Mesendoderm (in vitro differentiated cells): Measurements from ENCODE around the gene ADARB2.

Experiments
- DNase-seq: peaks from one replicate; pipeline ENCODE4 v3.0.0; 2013
- H2AK5ac ChIP-seq: 2 replicates; pipeline ENCODE4 v1.6.1; 2013; ENCODE audit warnings: low read length, inconsistent platforms
- H2BK120ac ChIP-seq: 2 replicates; pipeline ENCODE4 v1.6.1; 2013; ENCODE audit warnings: low read depth, mild to moderate bottlenecking, low read length, moderate library complexity, mixed read lengths
- H2BK15ac ChIP-seq: replicated peaks from 2 replicates; pipeline ENCODE4 v1.6.1; 2013; ENCODE audit warnings: low read depth, mild to moderate bottlenecking, moderate library complexity
- H2BK5ac ChIP-seq: 2 replicates; pipeline ENCODE4 v1.6.1; 2013; ENCODE audit warnings: low read length, inconsistent platforms
- H3K18ac ChIP-seq: 2 replicates; pipeline ENCODE4 v1.6.1; 2013; ENCODE audit warnings: mild to moderate bottlenecking, low read length, mixed read lengths
- H3K23ac ChIP-seq: one replicate; pipeline ENCODE4 v1.6.1; 2013; ENCODE audit warnings: low read length
- H3K27ac ChIP-seq: 2 replicates; pipeline ENCODE4 v1.5.1; 2013; ENCODE audit warnings: low read depth, mild to moderate bottlenecking, inconsistent platforms, low read length, moderate library complexity
- H3K27me3 ChIP-seq: 2 replicates; pipeline ENCODE4 v1.6.1; 2013; ENCODE audit warnings: low read length, control low read depth, mild to moderate bottlenecking, inconsistent platforms; ENCODE audit not compliant: insufficient read depth, poor library complexity
- H3K36me3 ChIP-seq: 2 replicates; pipeline ENCODE4 v1.6.1; 2013; ENCODE audit warnings: low read length, inconsistent platforms; ENCODE audit not compliant: control insufficient read depth, insufficient read depth
- H3K4ac ChIP-seq: one replicate; pipeline ENCODE4 v1.6.1; 2013; ENCODE audit warnings: low read depth, mild to moderate bottlenecking, low read length, moderate library complexity
- H3K4me1 ChIP-seq: 2 replicates; pipeline ENCODE4 v1.6.1; 2013; ENCODE audit warnings: low read depth, low read length, inconsistent platforms; ENCODE audit not compliant: control insufficient read depth
- H3K4me2 ChIP-seq: 2 replicates; pipeline ENCODE4 v1.6.1; 2013; ENCODE audit warnings: low read length
- H3K4me3 ChIP-seq: 2 replicates; pipeline ENCODE4 v1.5.1; 2013; ENCODE audit warnings: mild to moderate bottlenecking, low read length
- H3K56ac ChIP-seq: one replicate; pipeline ENCODE4 v1.6.1; 2013; ENCODE audit warnings: low read length
- H3K79me1 ChIP-seq: 2 replicates; pipeline ENCODE4 v1.6.1; 2013; ENCODE audit warnings: low read length, inconsistent platforms
- H3K79me2 ChIP-seq: 2 replicates; pipeline ENCODE4 v1.6.1; 2013; ENCODE audit warnings: mild to moderate bottlenecking, low read length; ENCODE audit not compliant: control insufficient read depth, insufficient read depth
- H3K9ac ChIP-seq: 2 replicates; pipeline ENCODE4 v1.6.1; 2013; ENCODE audit warnings: low read length, inconsistent platforms
- H4K5ac ChIP-seq: one replicate; pipeline ENCODE4 v1.6.1; 2013; ENCODE audit warnings: low read length
- H4K8ac ChIP-seq: one replicate; pipeline ENCODE4 v1.6.1; 2013; ENCODE audit warnings: low read depth, mild to moderate bottlenecking, control low read depth, low read length, moderate library complexity
- WGBS: extraction: QIAGEN DNeasy Blood & Tissue Kit; methylation state at CpG from one replicate; pipeline ENCODE4 v1.1.7; 2013; ENCODE audit warnings: low lambda C conversion rate, missing lambda C conversion rate; ENCODE audit not compliant: insufficient coverage; ENCODE audit errors: extremely low coverage; 5-methylcytosine and 5-hydroxymethylcytosine counted together

Gene ADARB2

GRCh38 chr10:1395481-1396296, 341.6 kb downstream of the ADARB2 start:
- H3K79me1 ChIP-seq, result no peaks in the 10 kb centered on the region
- no peaks in the 10 kb centered on the region for H3K27me3 ChIP-seq
- H2AK5ac ChIP-seq, result no peak overlapping the region
- H3K27ac ChIP-seq, result no peak overlapping the region
- no peak overlapping the region for H3K4ac ChIP-seq
- no peak overlapping the region for H3K4me2 ChIP-seq
- no peak overlapping the region for H3K4me3 ChIP-seq
- no peak overlapping the region for H4K5ac ChIP-seq
- WGBS, result no CpG with 5 or more reads among the region's 33 CpGs
- no peak overlapping the region for H2BK5ac ChIP-seq
- H3K23ac ChIP-seq, result no peak overlapping the region
- no peaks in the 10 kb centered on the region for H3K79me2 ChIP-seq
- no peak overlapping the region for H3K18ac ChIP-seq
- DNase-seq, result no peak
- H3K36me3 ChIP-seq, result no peaks in the 10 kb centered on the region
- peaks cover 8% of the 10 kb centered on the region for H3K4me1 ChIP-seq
- no peak overlapping the region for H3K56ac ChIP-seq
- H2BK120ac ChIP-seq, result no peak overlapping the region
- no peak overlapping the region for H4K8ac ChIP-seq
- no peak overlapping the region for H2BK15ac ChIP-seq
- no peak overlapping the region for H3K9ac ChIP-seq

DNA sequence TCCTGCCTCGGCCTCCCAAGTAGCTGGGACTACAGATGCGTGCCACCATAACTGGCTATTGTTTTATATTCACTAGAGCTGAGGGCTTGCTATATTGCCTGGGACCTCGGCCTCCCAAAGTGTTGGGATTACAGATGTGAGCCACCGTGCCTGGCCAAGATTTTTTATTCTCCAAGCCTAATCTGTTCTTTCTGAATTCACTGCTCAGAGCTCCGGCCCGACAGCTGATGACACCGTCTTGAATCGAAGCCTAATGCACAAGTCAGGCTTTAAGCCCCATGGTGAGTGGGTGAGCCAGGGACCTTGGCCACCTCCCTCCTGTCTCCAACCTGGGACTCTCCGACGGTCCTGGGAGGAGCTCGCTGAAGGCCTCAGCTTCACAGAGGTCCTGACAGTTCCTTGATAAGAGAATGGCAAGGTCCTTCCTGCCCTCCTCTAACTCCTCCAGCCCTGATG, 342.3 kb downstream of the ADARB2 start:
- no peak for DNase-seq
- Histone ChIP-seq H2AK5ac (no peak overlapping the region), H4K8ac (no peak overlapping the region), H3K27me3 (no peaks in the 10 kb centered on the region), H3K36me3 (no peaks in the 10 kb centered on the region), H3K79me2 (no peaks in the 10 kb centered on the region), H3K18ac (no peak overlapping the region), H3K4me3 (no peak overlapping the region), H3K4me2 (no peak overlapping the region), H3K79me1 (no peaks in the 10 kb centered on the region), H2BK120ac (no peak overlapping the region), H3K23ac (no peak overlapping the region), H4K5ac (no peak overlapping the region), H2BK5ac (no peak overlapping the region), H3K4ac (no peak overlapping the region), H3K27ac (no peak overlapping the region), H3K56ac (no peak overlapping the region), H2BK15ac (no peak overlapping the region), H3K4me1 (peaks cover 8% of the 10 kb centered on the region), H3K9ac (no peak overlapping the region)
- WGBS, result no CpG with 5 or more reads among the region's 11 CpGs

DNA sequence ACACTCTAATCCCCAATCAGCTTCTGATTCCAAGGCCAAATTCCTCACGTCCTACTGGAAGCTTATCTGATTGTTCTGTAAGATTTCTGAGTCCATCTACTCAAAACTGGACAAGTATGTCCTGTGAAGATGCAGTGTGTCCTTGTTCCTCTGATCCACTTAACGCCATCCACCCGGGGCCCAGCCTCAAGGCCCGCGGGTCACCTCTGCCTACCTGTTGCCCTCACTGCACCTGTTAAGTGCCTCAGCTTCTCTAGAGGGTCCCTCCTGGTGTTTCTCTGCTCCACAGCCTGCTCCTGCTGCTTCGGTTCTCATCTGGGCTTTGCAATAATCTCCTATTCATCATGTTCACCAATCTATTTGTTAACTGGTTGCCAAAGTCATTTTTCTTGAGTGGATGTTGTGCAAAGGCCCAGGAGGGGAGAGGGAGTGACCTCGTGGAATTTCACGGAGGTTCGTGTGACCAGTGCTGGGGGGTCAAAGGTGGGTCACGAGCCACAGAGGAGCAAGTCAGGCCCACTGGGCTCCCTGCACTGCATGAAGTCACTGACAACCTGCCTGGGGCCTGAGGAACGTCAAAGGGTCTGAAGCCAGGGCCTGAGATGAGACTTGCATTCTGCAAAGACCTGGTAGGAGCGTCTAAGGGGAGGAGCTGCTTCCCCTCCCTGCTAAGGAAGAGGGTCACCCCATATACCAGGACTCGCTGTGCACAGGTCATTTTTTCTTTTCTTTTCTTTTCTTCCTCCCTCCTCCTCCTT, 343.0 kb downstream of the ADARB2 start:
- H3K4me2 ChIP-seq, result no peak overlapping the region
- no peak overlapping the region for H4K8ac ChIP-seq
- no peak overlapping the region for H2BK15ac ChIP-seq
- H3K18ac ChIP-seq, result no peak overlapping the region
- no peak overlapping the region for H3K56ac ChIP-seq
- WGBS, result no CpG with 5 or more reads among the region's 13 CpGs
- no peaks in the 10 kb centered on the region for H3K36me3 ChIP-seq
- DNase-seq, result no peak
- no peak overlapping the region for H3K4me3 ChIP-seq
- H3K4ac ChIP-seq, result no peak overlapping the region
- H2AK5ac ChIP-seq, result no peak overlapping the region
- no peak overlapping the region for H4K5ac ChIP-seq
- no peak overlapping the region for H3K23ac ChIP-seq
- no peak overlapping the region for H2BK5ac ChIP-seq
- no peak overlapping the region for H3K9ac ChIP-seq
- no peak overlapping the region for H2BK120ac ChIP-seq
- H3K79me1 ChIP-seq, result no peaks in the 10 kb centered on the region
- H3K4me1 ChIP-seq, result peaks cover 3% of the 10 kb centered on the region
- H3K79me2 ChIP-seq, result no peaks in the 10 kb centered on the region
- H3K27ac ChIP-seq, result no peak overlapping the region
- H3K27me3 ChIP-seq, result no peaks in the 10 kb centered on the region

DNA sequence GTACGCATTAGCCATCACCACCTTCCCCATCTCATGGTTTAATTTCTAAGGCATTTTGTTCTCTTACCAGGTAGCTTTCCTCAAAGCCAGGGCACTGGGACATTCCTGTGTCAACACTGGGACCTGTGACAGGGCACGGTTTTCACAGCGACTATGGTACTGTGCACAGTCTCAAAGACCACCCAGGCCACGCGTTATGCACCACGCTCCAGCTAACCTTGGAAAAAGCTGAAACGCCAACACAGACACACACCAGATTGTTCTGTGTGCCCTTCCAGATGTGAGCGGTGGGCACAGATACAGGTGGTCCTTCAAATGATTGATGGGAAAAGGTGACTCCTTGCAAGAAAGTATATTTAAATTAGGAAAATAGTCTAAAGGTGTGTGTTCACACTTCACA, 343.8 kb downstream of the ADARB2 start:
- no peaks in the 10 kb centered on the region for H3K79me1 ChIP-seq
- no peak overlapping the region for H3K27ac ChIP-seq
- H2AK5ac ChIP-seq, result no peak overlapping the region
- no peak overlapping the region for H2BK15ac ChIP-seq
- no peak overlapping the region for H3K23ac ChIP-seq
- no peak overlapping the region for H4K5ac ChIP-seq
- H3K9ac ChIP-seq, result no peak overlapping the region
- DNase-seq, result no peak
- no peak overlapping the region for H3K56ac ChIP-seq
- no peaks in the 10 kb centered on the region for H3K79me2 ChIP-seq
- no peak overlapping the region for H4K8ac ChIP-seq
- no peak overlapping the region for H3K4ac ChIP-seq
- no peak overlapping the region for H3K18ac ChIP-seq
- no peaks in the 10 kb centered on the region for H3K36me3 ChIP-seq
- H3K4me1 ChIP-seq, result no peaks in the 10 kb centered on the region
- no peak overlapping the region for H2BK120ac ChIP-seq
- no peak overlapping the region for H3K4me2 ChIP-seq
- no CpG with 5 or more reads among the region's 8 CpGs for WGBS
- H3K4me3 ChIP-seq, result no peak overlapping the region
- H3K27me3 ChIP-seq, result no peaks in the 10 kb centered on the region
- H2BK5ac ChIP-seq, result no peak overlapping the region

GRCh38 chr10:1392127-1392526, 345.2 kb downstream of the ADARB2 start:
- Histone ChIP-seq H2BK120ac (no peak overlapping the region), H3K79me1 (no peaks in the 10 kb centered on the region), H4K5ac (no peak overlapping the region), H3K9ac (no peak overlapping the region), H3K27ac (no peak overlapping the region), H3K27me3 (no peaks in the 10 kb centered on the region), H2BK15ac (no peak overlapping the region), H3K79me2 (no peaks in the 10 kb centered on the region), H3K56ac (no peak overlapping the region), H3K23ac (no peak overlapping the region), H3K4me2 (no peak overlapping the region), H3K18ac (no peak overlapping the region), H3K4me1 (no peaks in the 10 kb centered on the region), H3K36me3 (no peaks in the 10 kb centered on the region), H4K8ac (no peak overlapping the region), H2BK5ac (no peak overlapping the region), H3K4me3 (no peak overlapping the region), H3K4ac (no peak overlapping the region), H2AK5ac (no peak overlapping the region)
- DNase-seq, result no peak
- WGBS, result no CpG with 5 or more reads among the region's 4 CpGs
